ENCODE results near the gene DDX24. TPM values are rescaled to one million over a fixed set of nuclear protein-coding genes. Genes with fewer than 3 reads are reported as not detected.

Gene DDX24
- total RNA-seq, 1 donor from 2014 or later: 112 TPM

GRCh38 chr14:94051779-94052178, 29.2 kb downstream of the DDX24 start:
- no peak for DNase-seq (ENCODE audit: low spot score in 2 of 2)
- FAIRE-seq: no peak

- no peak for DNase-seq (ENCODE audit: low spot score in 2 of 2)
- no peak for FAIRE-seq
Measured at GRCh38 chr14:94051115-94051514, 29.9 kb downstream of the DDX24 start.

GRCh38 chr14:94050231-94050880, 30.6 kb downstream of the DDX24 start:
- FAIRE-seq (no peak), DNase-seq (ENCODE audit: low spot score in 2 of 2) (no peak)

- DNase-seq (ENCODE audit: low spot score in 2 of 2): no peak
- FAIRE-seq: no peak
Measured at GRCh38 chr14:94049625-94050023, 31.4 kb downstream of the DDX24 start.

GRCh38 chr14:94048691-94049624, 32.0 kb downstream of the DDX24 start:
- no peak for FAIRE-seq
- no peak for DNase-seq (ENCODE audit: low spot score in 2 of 2)

- FAIRE-seq: no peak
- no peak for DNase-seq (ENCODE audit: low spot score in 2 of 2)
Measured at GRCh38 chr14:94047581-94047980, 33.4 kb downstream of the DDX24 start.

- DNase-seq (ENCODE audit: low spot score in 2 of 2): no peak
- FAIRE-seq: no peak
Measured at GRCh38 chr14:94046696-94047250, 34.2 kb downstream of the DDX24 start.

GRCh38 chr14:94045563-94046345, 35.2 kb downstream of the DDX24 start:
- FAIRE-seq (no peak), DNase-seq (ENCODE audit: low spot score in 2 of 2) (no peak)

GRCh38 chr14:94045101-94045500, 35.9 kb downstream of the DDX24 start:
- DNase-seq (ENCODE audit: low spot score in 2 of 2): no peak
- FAIRE-seq: no peak

- FAIRE-seq: no peak
Measured at GRCh38 chr14:94044476-94045091, 36.4 kb downstream of the DDX24 start.

GRCh38 chr14:94043756-94044475, 37.1 kb downstream of the DDX24 start:
- FAIRE-seq: no peak
- DNase-seq (ENCODE audit: low spot score in 2 of 2): no peak

More at GRCh38 chr14:94044476-94045091, 36.4 kb downstream of the DDX24 start:
- DNase-seq (ENCODE audit: low spot score in 2 of 2): no peak

GRCh38 chr14:94043111-94043755, 37.8 kb downstream of the DDX24 start:
- FAIRE-seq (no peak), DNase-seq (ENCODE audit: low spot score in 2 of 2) (no peak)

- no peak for FAIRE-seq
- DNase-seq (ENCODE audit: low spot score in 2 of 2): no peak
Measured at GRCh38 chr14:94042433-94043091, 38.4 kb downstream of the DDX24 start.

- DNase-seq (ENCODE audit: low spot score in 2 of 2): no peak
- FAIRE-seq: no peak
Measured at GRCh38 chr14:94041551-94042346, 39.3 kb downstream of the DDX24 start.

GRCh38 chr14:94040796-94041195, 40.2 kb downstream of the DDX24 start:
- DNase-seq (ENCODE audit: low spot score in 2 of 2): no peak
- no peak for FAIRE-seq

GRCh38 chr14:94040247-94040646, 40.8 kb downstream of the DDX24 start:
- FAIRE-seq: no peak
- no peak for DNase-seq (ENCODE audit: low spot score in 2 of 2)

- FAIRE-seq (no peak), DNase-seq (ENCODE audit: low spot score in 2 of 2) (no peak)
Measured at GRCh38 chr14:94038921-94039629, 41.9 kb downstream of the DDX24 start.
